Trophoblast cell (in vitro differentiated cells and primary cell): Measurements from ENCODE around the gene SPACA4.

Experiments
- DNase-seq, 2 donors: peaks; one replicate each; pipeline ENCODE4 v3.0.0-alpha.2; 2016
- H2AFZ ChIP-seq: 2 replicates; pipeline ENCODE4 v1.6.1; 2013; ENCODE audit warnings: low read length, moderate library complexity, mild to moderate bottlenecking; ENCODE audit not compliant: insufficient read depth, poor library complexity
- H2AK5ac ChIP-seq: 2 replicates; pipeline ENCODE4 v1.6.1; 2013; ENCODE audit warnings: mild to moderate bottlenecking, low read length
- H2BK120ac ChIP-seq: 2 replicates; pipeline ENCODE4 v1.6.1; 2013; ENCODE audit warnings: low read length, mild to moderate bottlenecking, moderate library complexity; ENCODE audit not compliant: insufficient read depth, poor library complexity
- H2BK12ac ChIP-seq: 2 replicates; pipeline ENCODE4 v1.6.1; 2013; ENCODE audit warnings: mild to moderate bottlenecking, low read length, moderate library complexity
- H2BK5ac ChIP-seq: 2 replicates; pipeline ENCODE4 v1.6.1; 2013; ENCODE audit warnings: low read length, low read depth, moderate library complexity, mild to moderate bottlenecking; ENCODE audit not compliant: poor library complexity
- H3K14ac ChIP-seq: 2 replicates; pipeline ENCODE4 v1.6.1; 2013; ENCODE audit warnings: mild to moderate bottlenecking, low read length
- H3K18ac ChIP-seq: 2 replicates; pipeline ENCODE4 v1.6.1; 2013; ENCODE audit warnings: mild to moderate bottlenecking, low read length
- H3K23ac ChIP-seq: 2 replicates; pipeline ENCODE4 v1.6.1; 2013; ENCODE audit warnings: low read length
- H3K27ac ChIP-seq: 2 replicates; pipeline ENCODE4 v1.5.1; 2013; ENCODE audit warnings: low read depth, mild to moderate bottlenecking, inconsistent platforms, low read length, moderate library complexity
- H3K27me3 ChIP-seq: 2 replicates; pipeline ENCODE4 v1.6.1; 2013; ENCODE audit warnings: inconsistent platforms, mild to moderate bottlenecking, low read length, moderate library complexity; ENCODE audit not compliant: insufficient read depth
- H3K36me3 ChIP-seq, 2 experiments: 1 replicate in 1 of 2; 2 replicates in 1 of 2; pipeline ENCODE4 v1.6.1; 2013; ENCODE audit warnings: low read length in 2 of 2, mild to moderate bottlenecking in 2 of 2, moderate library complexity in 1 of 2; ENCODE audit not compliant: insufficient read depth in 2 of 2, control insufficient read depth in 1 of 2
- H3K4ac ChIP-seq: 2 replicates; pipeline ENCODE4 v1.6.1; 2013; ENCODE audit warnings: low read depth, mild to moderate bottlenecking, low read length, moderate library complexity
- H3K4me1 ChIP-seq, 2 experiments: 1 replicate in 1 of 2; 2 replicates in 1 of 2; pipeline ENCODE4 v1.6.1; 2013; ENCODE audit warnings: low read length in 2 of 2, mild to moderate bottlenecking in 2 of 2, moderate library complexity in 1 of 2; ENCODE audit not compliant: insufficient read depth in 2 of 2, control insufficient read depth in 1 of 2
- H3K4me2 ChIP-seq: 2 replicates; pipeline ENCODE4 v1.6.1; 2013; ENCODE audit warnings: inconsistent platforms, mild to moderate bottlenecking, low read length, moderate library complexity
- H3K4me3 ChIP-seq: 2 replicates; pipeline ENCODE4 v1.5.1; 2013; ENCODE audit warnings: mild to moderate bottlenecking, low read depth, low read length, inconsistent platforms
- H3K79me1 ChIP-seq: one replicate; pipeline ENCODE4 v1.6.1; 2013; ENCODE audit warnings: low read length
- H3K79me2 ChIP-seq: 2 replicates; pipeline ENCODE4 v1.6.1; 2013; ENCODE audit warnings: low read length, mild to moderate bottlenecking; ENCODE audit not compliant: control insufficient read depth, insufficient read depth, poor library complexity
- H3K9ac ChIP-seq: 2 replicates; pipeline ENCODE4 v1.6.1; 2013; ENCODE audit warnings: mild to moderate bottlenecking, low read length
- H3K9me3 ChIP-seq: 2 replicates; pipeline ENCODE4 v1.6.1; 2013; ENCODE audit warnings: low read depth, mild to moderate bottlenecking, control low read depth, inconsistent platforms, low read length; ENCODE audit not compliant: insufficient read depth
- H4K12ac ChIP-seq: 2 replicates; pipeline ENCODE4 v1.6.1; 2013; ENCODE audit warnings: low read depth, mild to moderate bottlenecking, low read length, moderate library complexity
- H4K8ac ChIP-seq: 2 replicates; pipeline ENCODE4 v1.6.1; 2013; ENCODE audit warnings: low read depth, mild to moderate bottlenecking, low read length, moderate library complexity
- H4K91ac ChIP-seq: one replicate; pipeline ENCODE4 v1.6.1; 2013; ENCODE audit warnings: low read depth, mild to moderate bottlenecking, low read length, moderate library complexity
- WGBS: extraction: QIAGEN DNeasy Blood & Tissue Kit; methylation state at CpG from one replicate; pipeline ENCODE4 v1.1.7; 2013; ENCODE audit warnings: missing lambda C conversion rate; ENCODE audit not compliant: insufficient read length, insufficient coverage; ENCODE audit errors: extremely low coverage; 5-methylcytosine and 5-hydroxymethylcytosine counted together

The SPACA4 gene

DNA sequence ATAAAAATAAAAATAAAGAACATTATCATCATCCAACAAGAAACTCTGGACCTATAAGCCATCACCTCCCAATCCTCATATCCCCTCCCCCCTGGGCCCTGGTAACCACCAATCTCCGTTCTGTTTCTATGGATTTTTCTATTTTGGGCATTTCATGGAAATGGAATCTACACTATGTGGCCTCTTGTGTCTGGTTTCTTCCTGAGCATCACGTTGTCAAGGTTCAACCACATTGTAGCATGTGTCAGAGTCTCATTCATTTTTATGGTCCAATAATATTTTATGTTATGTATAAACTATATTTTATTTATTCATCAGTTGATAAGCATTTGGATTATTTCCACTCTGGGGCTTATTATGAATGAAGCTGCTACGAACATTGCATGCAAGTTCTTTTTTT, 27.7 kb upstream of the SPACA4 start:
- no peak overlapping the region for H4K8ac ChIP-seq
- DNase-seq, result peak in 1 of 2 donors; percentile 43
- no peak overlapping the region for H2BK5ac ChIP-seq
- H2BK120ac ChIP-seq, result no peak overlapping the region
- no CpG with 5 or more reads among the region's 3 CpGs for WGBS
- no peaks in the 10 kb centered on the region for H3K79me2 ChIP-seq
- H2BK12ac ChIP-seq, result no peak overlapping the region
- H4K91ac ChIP-seq, result no peak overlapping the region
- H2AK5ac ChIP-seq, result no peak overlapping the region
- no peak overlapping the region for H3K14ac ChIP-seq
- H3K27me3 ChIP-seq, result no peaks in the 10 kb centered on the region
- H3K4ac ChIP-seq, result no peak overlapping the region
- H3K36me3 ChIP-seq, result no peaks in the 10 kb centered on the region
- H3K18ac ChIP-seq, result no peak overlapping the region
- H3K79me1 ChIP-seq, result no peaks in the 10 kb centered on the region
- H3K27ac ChIP-seq, result no peak overlapping the region
- H3K4me1 ChIP-seq, result no peaks in the 10 kb centered on the region
- H3K4me3 ChIP-seq, result no peak overlapping the region
- H3K23ac ChIP-seq, result no peak overlapping the region
- no peaks in the 10 kb centered on the region for H3K9me3 ChIP-seq
- H3K9ac ChIP-seq, result no peak overlapping the region
- H3K4me2 ChIP-seq, result no peak overlapping the region
- H2AFZ ChIP-seq, result no peak overlapping the region
- no peak overlapping the region for H4K12ac ChIP-seq

DNA sequence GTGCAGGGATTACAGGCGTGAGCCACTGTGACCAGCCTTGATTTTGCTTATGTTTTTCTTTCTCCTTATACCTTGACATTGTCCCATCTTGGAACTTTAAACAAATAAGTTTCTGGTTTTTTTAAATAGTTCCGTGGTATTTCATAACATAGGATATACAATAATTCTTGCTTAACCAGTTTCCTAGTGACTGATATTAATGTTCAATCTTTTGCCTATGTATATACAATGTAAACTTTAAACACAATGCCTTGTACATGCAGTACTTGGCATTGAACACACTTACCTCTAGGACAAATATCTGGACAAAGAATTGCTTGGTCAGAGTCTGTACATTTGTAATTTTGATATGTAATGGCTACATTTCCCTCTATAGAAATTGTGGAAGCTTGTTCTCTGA, 24.4 kb upstream of the SPACA4 start:
- H3K79me1 ChIP-seq, result no peaks in the 10 kb centered on the region
- H3K27ac ChIP-seq, result no peak overlapping the region
- H3K4me2 ChIP-seq, result no peak overlapping the region
- no peak overlapping the region for H3K23ac ChIP-seq
- no peak overlapping the region for H4K8ac ChIP-seq
- no peak overlapping the region for H3K4ac ChIP-seq
- H3K79me2 ChIP-seq, result no peaks in the 10 kb centered on the region
- H3K27me3 ChIP-seq, result no peaks in the 10 kb centered on the region
- no peak overlapping the region for H2BK12ac ChIP-seq
- no peak overlapping the region for H3K14ac ChIP-seq
- H3K9me3 ChIP-seq, result no peaks in the 10 kb centered on the region
- H4K91ac ChIP-seq, result no peak overlapping the region
- H2BK120ac ChIP-seq, result no peak overlapping the region
- H2AK5ac ChIP-seq, result no peak overlapping the region
- no peak overlapping the region for H3K4me3 ChIP-seq
- no peak overlapping the region for H3K9ac ChIP-seq
- no peaks in the 10 kb centered on the region for H3K4me1 ChIP-seq
- H4K12ac ChIP-seq, result no peak overlapping the region
- peak in 1 of 2 donors; percentile 22 for DNase-seq
- no peak overlapping the region for H3K18ac ChIP-seq
- WGBS, result no CpG with 5 or more reads among the region's 2 CpGs
- no peaks in the 10 kb centered on the region for H3K36me3 ChIP-seq
- no peak overlapping the region for H2BK5ac ChIP-seq
- no peak overlapping the region for H2AFZ ChIP-seq

DNA sequence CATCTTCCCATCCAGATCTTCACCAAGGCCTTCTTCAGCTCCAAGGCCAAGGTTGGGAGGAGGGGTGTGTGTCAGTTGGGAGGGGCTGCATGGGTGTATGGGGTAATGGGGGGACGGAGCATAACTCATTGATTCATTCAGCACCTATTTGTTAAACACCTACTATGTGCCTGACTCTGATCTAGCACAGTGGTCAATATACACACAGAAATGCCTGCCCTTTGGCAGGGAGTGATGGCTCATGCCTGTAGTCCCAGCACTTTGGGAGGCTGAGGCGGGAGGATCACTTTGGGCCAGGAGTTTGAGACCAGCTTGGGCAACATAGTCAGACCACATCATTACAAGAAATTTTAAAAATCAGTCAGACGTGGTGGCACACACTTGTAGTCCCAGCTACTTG, 19.2 kb upstream of the SPACA4 start:
- no peak for DNase-seq
- Histone ChIP-seq H2BK12ac (no peak overlapping the region), H3K9me3 (no peaks in the 10 kb centered on the region), H3K27me3 (no peaks in the 10 kb centered on the region), H3K23ac (no peak overlapping the region), H2AFZ (no peak overlapping the region), H3K36me3 (no peaks in the 10 kb centered on the region), H3K9ac (no peak overlapping the region), H3K14ac (no peak overlapping the region), H3K4ac (no peak overlapping the region), H4K91ac (no peak overlapping the region), H3K4me2 (no peak overlapping the region), H3K4me3 (no peak overlapping the region), H3K27ac (no peak overlapping the region), H2BK120ac (no peak overlapping the region), H3K18ac (no peak overlapping the region), H3K79me2 (no peaks in the 10 kb centered on the region), H4K8ac (no peak overlapping the region), H4K12ac (no peak overlapping the region), H2BK5ac (no peak overlapping the region), H3K4me1 (peaks cover 0 to 5% of the 10 kb centered on the region in 2 experiments), H3K79me1 (peaks cover 3% of the 10 kb centered on the region), H2AK5ac (no peak overlapping the region)
- WGBS, result no CpG with 5 or more reads among the region's 3 CpGs

DNA sequence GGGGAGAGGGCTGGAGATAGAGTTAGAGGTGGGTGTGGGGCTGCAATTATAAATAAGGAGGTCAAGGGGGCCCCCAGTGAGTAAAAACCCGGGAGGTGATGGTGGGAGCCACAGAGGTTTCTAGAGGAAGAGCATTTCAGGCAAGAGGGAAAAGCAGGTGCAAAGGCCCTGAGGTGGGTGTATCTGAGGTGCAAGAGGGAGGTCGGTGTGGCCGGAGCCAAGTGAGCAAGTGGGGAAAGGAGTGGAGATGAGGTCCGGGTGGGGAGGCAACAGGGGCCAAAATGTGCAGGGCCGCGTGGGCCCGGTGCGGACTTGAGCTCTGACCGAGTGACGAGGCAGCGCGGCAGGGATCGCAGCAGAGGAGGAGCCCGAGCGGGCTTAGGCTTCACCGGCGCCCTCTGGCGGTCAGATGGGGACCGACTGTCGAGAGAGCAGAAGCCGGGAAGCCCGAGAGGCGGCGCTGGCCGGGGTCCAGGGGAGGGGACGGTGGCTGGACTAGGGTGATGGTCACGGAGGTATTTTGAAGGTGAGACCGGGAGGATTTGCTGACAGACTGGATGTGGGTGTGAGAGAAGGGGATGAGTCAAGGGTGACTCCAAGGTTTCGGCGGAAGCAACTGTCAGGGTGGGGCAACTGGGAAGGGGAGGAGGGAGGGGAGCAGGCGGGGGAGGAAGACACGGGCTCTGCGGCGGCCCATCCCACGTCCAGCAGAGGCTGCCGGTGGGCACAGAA, 17.7 kb upstream of the SPACA4 start:
- Histone ChIP-seq H2BK120ac (no peak overlapping the region), H3K27me3 (no peaks in the 10 kb centered on the region), H3K4me3 (no peak overlapping the region), H3K9ac (no peak overlapping the region), H3K27ac (no peak overlapping the region), H3K79me2 (no peaks in the 10 kb centered on the region), H3K14ac (no peak overlapping the region), H3K9me3 (no peaks in the 10 kb centered on the region), H3K18ac (peak overlapping the region; percentile 30), H3K4me2 (peak overlapping the region; percentile 75), H3K4me1 (peaks cover 0 to 5% of the 10 kb centered on the region in 2 experiments), H2BK12ac (peak overlapping the region; percentile 41), H2BK5ac (no peak overlapping the region), H3K79me1 (peaks cover 3% of the 10 kb centered on the region), H2AFZ (peak overlapping the region; percentile 21), H4K91ac (no peak overlapping the region), H3K36me3 (no peaks in the 10 kb centered on the region), H4K8ac (peak overlapping the region; percentile 75), H2AK5ac (no peak overlapping the region), H4K12ac (no peak overlapping the region), H3K23ac (no peak overlapping the region), H3K4ac (no peak overlapping the region)
- no CpG with 5 or more reads among the region's 36 CpGs for WGBS
- peak; percentile 92 to 98 for DNase-seq
